Lung microvascular endothelial cell (primary cell): Measurements from ENCODE around the gene ADGRA1. TPM values are rescaled to one million over a fixed set of nuclear protein-coding genes. Genes with fewer than 3 reads are reported as not detected.
"Not testable (repeated sequence)": the region's sequence is repeated elsewhere in the genome, so short reads cannot be mapped to it uniquely, and the experiment has no call there.

ENCODE experiments used
- DNase-seq, 2 donors: peaks; one replicate each; pipeline versions ENCODE4 v3.0.0 to v3.0.0-alpha.2; 2010; ENCODE audit warnings: low read depth in 2 of 2
- total RNA-seq: library from RNA; depleted of rRNA; stranded (reverse); fragments of >200 nt; gene quantifications from 2 replicates; pipeline ENCODE4 v1.2.1, GENCODE V29; 2014

ADGRA1 gene
- total RNA-seq, 1 donor from 2014 or later: under 0.01 TPM

- DNase-seq: no peak
These were observed 74.6 kb downstream of the ADGRA1 start for GRCh38 chr10:133162178-133162909.

GRCh38 chr10:133162910-133163856, 75.5 kb downstream of the ADGRA1 start:
- DNase-seq: no peak

- DNase-seq: no peak
These were observed 76.4 kb downstream of the ADGRA1 start for GRCh38 chr10:133163889-133164815.

- no peak for DNase-seq
These were observed 77.3 kb downstream of the ADGRA1 start for GRCh38 chr10:133164816-133165555.

GRCh38 chr10:133165556-133166503, 78.1 kb downstream of the ADGRA1 start:
- DNase-seq: no peak

GRCh38 chr10:133166504-133166827, 78.7 kb downstream of the ADGRA1 start:
- DNase-seq: no peak

GRCh38 chr10:133166828-133167692, 79.3 kb downstream of the ADGRA1 start:
- DNase-seq: no peak

GRCh38 chr10:133167693-133168616, 80.2 kb downstream of the ADGRA1 start:
- DNase-seq: no peak

GRCh38 chr10:133168617-133169031, 80.9 kb downstream of the ADGRA1 start:
- no peak for DNase-seq

- DNase-seq: no peak
These were observed 81.6 kb downstream of the ADGRA1 start for GRCh38 chr10:133169173-133169947.

- DNase-seq: no peak
These were observed 82.4 kb downstream of the ADGRA1 start for GRCh38 chr10:133170092-133170491.

GRCh38 chr10:133173860-133174640, 86.3 kb downstream of the ADGRA1 start:
- DNase-seq: no peak

- DNase-seq: no peak
These were observed 87.1 kb downstream of the ADGRA1 start for GRCh38 chr10:133174689-133175263.

GRCh38 chr10:133175624-133176023, 87.9 kb downstream of the ADGRA1 start:
- DNase-seq: not testable (repeated sequence)

GRCh38 chr10:133176546-133176945, 88.8 kb downstream of the ADGRA1 start:
- DNase-seq: no peak
